Cardiac septum (tissue), 1 donor: Measurements from ENCODE around the gene TMEM119. TPM values are rescaled to one million over a fixed set of nuclear protein-coding genes. Genes with fewer than 3 reads are reported as not detected.
"Not testable (repeated sequence)": the region's sequence is repeated elsewhere in the genome, so short reads cannot be mapped to it uniquely, and the experiment has no call there.

Experiments used
- DNase-seq: peaks from one replicate; pipeline ENCODE4 v3.0.0-alpha.2; 2020; ENCODE audit warnings: low spot score
- intact Hi-C: fragments of 100-400 bp; cut with DNase I; formaldehyde crosslinking; loops from one replicate; pipeline ENCODE4 v1.14.0; 2022
- total RNA-seq: library from RNA; stranded (reverse); fragmentation: NEBNext Ultra II Directional; extraction: Animal tissue kit (Norgen Biotek cat#: 25700); gene quantifications from one replicate; pipeline ENCODE4 v1.2.1, GENCODE V29; 2021
- donor health status: DM: no; HTN: no; CAD: no.

TMEM119 gene
- total RNA-seq, 1 donor from 2014 or later = 3.4 TPM

DNA sequence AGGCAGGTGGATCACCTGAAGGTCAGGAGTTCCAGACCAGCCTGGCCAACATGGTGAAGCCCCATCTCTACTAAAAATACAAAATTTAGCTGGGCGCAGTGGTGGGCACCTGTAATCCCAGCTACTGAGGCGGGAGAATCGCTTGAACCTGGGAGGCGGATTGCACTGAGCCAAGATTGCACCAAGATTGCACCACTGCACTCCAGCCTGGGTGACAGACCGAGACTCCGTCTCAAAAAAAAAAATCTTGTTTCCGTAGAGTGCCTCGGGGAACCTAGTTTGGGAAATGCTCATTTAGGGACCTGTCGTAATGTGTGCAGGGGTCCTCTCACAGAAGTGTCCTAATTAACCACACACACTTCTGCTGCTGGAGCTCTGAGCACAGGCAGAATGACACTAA, 7.4 kb downstream of the TMEM119 start:
- intact Hi-C loops, DNase-seq: not testable (repeated sequence)

DNA sequence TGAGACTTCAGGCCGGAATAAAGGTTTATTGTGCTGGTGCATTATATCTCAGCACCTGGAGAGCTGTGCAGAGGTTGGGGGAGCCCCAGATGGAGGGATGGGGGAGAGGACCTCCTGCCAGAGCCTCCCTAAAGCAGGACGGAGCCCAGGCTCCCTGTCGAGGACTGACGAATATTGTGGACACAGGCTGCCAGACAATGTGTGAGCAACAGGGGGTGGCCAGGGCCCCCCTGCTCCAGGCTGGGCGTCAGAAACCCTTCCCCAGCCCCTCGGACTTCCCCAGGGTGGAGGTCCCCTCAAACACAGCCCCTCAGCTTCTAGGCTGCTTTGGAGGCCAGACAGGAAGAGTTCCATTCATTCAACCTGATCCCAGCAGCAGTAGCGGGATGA, 8.0 kb downstream of the TMEM119 start:
- intact Hi-C loops = no loop called here
- DNase-seq = no peak

- DNase-seq = no peak
- intact Hi-C loops = no loop called here
These were observed 8.7 kb downstream of the TMEM119 start for GRCh38 chr12:108589028-108589839.

DNA sequence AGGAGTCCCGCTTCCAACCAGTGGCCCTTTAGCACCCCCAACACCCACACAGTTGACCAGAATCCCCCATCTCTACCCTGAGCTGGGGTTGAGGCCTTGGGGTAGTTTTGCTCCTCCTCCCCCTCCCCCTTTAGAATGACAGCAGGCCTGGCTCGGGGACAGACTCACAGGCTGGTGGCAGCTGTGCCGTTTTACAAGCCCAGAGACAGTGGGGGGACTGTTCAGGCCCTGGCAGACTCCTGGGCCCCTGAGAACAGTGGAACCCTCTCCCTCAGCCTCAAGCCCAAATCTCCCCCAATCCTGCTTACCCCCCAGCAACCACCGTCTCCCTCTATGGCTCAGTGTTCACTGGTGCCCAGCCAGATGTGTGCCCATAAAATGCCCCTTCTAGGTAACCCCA, 10.1 kb downstream of the TMEM119 start:
- intact Hi-C loops = no loop called here
- no peak for DNase-seq

GRCh38 chr12:108586306-108586705, 11.6 kb downstream of the TMEM119 start:
- intact Hi-C loops = no loop called here
- DNase-seq = no peak

DNA sequence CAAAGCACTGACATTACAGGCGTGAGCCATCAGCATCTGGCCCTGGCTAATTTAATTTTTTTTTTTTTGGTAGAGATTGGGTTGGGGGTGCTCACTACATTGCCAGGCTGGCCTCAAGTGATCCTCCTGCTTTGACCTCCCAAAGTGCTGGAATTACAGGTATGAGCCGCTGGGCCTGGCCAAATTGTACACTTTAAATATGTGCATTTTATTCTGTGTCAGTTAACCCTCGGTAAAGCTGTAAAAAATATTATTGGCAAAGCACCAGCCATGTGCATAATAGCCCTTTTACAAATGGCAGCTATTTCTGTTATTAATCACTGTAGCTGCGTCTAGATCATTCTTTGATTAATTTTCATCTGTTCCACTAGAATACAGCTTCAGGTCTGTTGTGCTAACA, 12.0 kb downstream of the TMEM119 start:
- no peak for DNase-seq
- intact Hi-C loops = no loop called here

- DNase-seq = no peak
- intact Hi-C loops = no loop called here
These were observed 13.3 kb downstream of the TMEM119 start for GRCh38 chr12:108584456-108585065.

DNA sequence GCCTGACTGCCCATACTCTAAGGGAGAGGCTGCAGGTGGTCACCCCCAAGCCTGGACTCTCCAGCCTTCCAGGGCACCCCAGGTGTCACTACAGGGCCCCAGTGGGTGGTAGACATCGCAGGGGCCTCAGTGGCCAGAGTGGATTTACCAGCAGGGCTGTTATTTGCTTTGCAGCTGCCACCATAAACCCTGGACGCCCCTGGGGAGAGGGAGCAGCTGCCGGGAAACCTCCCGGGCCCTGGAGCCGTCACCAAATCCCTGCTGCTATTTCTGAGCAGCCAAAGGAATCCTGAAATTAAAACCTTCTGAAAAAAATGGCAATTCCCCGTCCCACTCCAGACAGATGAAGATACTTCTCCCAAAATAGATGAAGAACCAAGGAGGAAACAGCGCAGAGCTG, 13.9 kb downstream of the TMEM119 start:
- DNase-seq = no peak
- intact Hi-C loops = no loop called here

GRCh38 chr12:108582978-108583770, 14.7 kb downstream of the TMEM119 start:
- intact Hi-C loops = no loop called here
- DNase-seq = no peak

DNA sequence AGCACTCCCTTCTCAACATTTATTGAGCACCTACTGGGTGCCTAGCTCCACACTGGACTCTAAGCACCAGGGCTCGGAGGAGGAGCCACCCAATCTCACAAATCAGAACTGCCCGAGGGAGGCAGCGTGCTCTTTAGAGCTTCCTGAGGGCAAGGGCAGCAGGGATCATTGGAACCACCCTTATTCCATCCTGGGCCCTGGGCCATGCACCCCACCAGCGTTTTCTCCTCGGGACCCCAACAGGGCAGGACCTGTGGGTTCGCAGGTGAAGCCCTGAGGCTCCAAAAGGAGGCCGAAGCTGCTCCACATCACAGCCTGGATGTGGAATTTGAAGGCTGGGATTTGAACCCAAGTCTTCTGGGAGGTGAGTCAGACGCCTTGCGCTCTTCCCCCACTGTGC, 15.4 kb downstream of the TMEM119 start:
- intact Hi-C loops = no loop called here

GRCh38 chr12:108581311-108582227, 16.3 kb downstream of the TMEM119 start:
- no peak for DNase-seq
- intact Hi-C loops = no loop called here

More for the DNA sequence above, 15.4 kb downstream of the TMEM119 start:
- DNase-seq = no peak

DNA sequence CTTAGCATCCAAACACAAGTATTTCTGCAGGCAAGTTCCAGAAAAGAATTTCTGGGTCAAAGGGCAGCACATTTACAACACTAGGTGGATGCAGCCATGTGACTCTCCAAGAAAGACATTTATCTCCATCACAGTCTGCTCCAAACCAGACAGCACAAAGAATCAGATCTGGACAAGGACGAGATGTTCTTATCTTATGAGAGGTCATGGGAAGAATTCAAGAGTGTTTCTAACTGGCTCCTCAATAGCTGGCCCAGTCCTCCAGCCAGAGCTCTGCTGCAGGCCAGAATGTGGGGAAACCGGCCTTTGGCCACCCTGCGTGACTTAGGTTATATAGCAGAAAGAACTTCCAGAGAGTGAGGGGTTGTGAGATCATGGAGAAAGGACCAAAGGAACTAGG, 17.4 kb downstream of the TMEM119 start:
- intact Hi-C loops = no loop called here
- DNase-seq = no peak

DNA sequence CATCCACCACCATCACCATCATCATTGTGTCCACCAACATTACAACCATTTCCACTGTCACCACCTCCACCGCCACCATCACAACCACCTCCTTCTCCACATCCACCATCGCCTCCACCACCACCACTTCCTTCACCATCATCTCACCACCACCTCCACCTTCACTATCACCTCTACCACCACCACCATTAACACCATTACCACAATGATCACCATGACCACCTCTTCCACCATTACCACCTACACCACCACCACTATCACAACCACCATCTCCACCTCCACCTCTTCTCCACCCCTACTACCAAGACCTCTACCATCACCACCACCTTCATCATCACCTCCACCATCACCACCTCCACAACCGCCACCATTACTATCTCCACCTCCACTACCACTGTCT, 19.1 kb downstream of the TMEM119 start:
- intact Hi-C loops = no loop called here
- DNase-seq = no peak

- no peak for DNase-seq
- intact Hi-C loops = no loop called here
These were observed 19.6 kb downstream of the TMEM119 start for GRCh38 chr12:108578264-108578663.

- intact Hi-C loops = no loop called here
- no peak for DNase-seq
These were observed 20.4 kb downstream of the TMEM119 start for GRCh38 chr12:108577458-108577857.

DNA sequence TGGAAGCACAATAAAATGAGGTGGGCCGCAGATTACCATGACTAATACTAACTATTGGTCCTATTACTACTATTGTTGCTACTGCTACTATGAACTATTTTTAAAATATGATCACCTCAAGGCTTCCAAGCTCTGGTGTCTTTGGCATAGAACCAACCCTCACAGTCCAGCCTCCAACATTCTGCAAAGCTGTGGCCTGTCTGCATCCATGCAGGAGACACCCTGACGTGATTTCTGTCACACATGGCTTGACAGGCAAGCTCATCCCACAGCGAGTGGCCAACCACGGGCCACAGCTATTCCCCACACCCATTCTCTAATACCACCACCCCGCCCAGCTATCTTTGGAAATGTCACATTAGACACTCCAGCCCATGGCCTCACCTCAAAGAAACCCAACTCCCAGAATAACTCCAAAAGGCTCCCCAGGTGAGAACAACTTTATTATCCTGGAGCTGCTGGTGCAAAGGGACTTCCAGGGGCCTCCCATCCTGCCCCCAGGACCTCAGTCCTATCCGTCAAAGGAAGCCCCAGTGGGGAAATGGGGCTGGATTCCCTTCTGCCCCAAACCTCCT, 21.1 kb downstream of the TMEM119 start:
- DNase-seq = peak; percentile 36

DNA sequence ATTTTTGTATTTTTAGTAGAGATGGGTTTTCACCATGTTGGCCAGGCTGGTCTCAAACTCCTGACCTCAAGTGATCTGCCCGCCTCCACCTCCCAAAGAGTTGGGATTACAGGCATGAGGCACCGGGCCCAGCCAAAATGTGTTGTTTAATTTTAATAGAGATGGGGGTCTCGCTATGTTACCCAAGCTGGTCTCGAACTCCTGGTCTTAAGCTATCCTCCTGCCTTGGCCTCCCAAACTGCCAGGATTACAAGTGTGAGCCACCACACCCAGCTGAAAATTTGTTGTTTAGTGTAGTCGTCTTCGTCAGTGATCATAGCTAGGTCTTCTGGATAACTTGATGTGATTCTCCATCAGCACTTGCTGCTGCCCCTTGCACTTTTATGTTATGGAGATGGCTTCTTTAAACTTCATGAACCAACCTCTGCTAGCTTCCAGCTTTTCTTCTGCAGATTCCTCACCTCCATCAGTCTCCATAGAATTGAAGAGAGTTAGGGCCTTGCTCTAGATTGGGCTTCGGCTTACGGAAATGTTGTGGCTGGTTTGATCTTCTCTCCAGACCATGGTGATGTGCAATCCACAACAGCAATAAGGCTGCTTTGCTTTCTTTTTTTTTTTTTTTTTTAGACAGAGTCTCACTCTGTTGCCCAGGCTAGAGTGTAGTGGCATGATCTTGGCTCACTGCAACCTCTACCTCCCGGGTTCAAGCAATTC, 22.5 kb downstream of the TMEM119 start:
- DNase-seq = peak; percentile 7
- intact Hi-C loops = no loop called here

More for the DNA sequence above, 21.1 kb downstream of the TMEM119 start:
- intact Hi-C loops = no loop called here

DNA sequence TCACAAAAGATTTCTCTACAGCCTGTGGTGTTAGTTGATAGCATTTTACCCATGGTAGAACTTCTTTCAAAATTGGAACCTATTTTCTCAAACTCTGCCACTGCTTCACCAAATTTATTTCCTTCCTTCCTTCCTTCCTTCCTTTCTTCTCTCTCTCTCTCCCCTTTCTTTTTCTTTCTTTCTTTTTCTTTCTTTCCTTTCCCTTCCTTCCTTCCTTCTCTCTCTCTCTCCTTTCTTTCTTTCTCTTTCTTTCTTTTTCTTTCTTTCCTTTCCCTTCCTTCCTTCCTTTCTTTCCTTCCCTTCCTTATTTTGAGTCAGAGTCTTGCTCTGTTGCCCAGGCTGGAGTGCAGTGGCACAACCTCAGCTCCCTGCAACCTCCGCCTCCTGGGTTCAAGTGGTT, 23.6 kb downstream of the TMEM119 start:
- intact Hi-C loops, DNase-seq: not testable (repeated sequence)

GRCh38 chr12:108573317-108573716, 24.6 kb downstream of the TMEM119 start:
- intact Hi-C loops = no loop called here
- no peak for DNase-seq
